HepG2 (cell line): Measurements from ENCODE around the gene NFKB1. TPM values are rescaled to one million over a fixed set of nuclear protein-coding genes. Genes with fewer than 3 reads are reported as not detected.

ENCODE experiments used
- ATAC-seq: fragments of 200-7000 bp; cut with Tn5 transposase; 3 replicates; pipeline ENCODE4 v1.9.1; 2020; ENCODE audit warnings: mild to moderate bottlenecking, moderate library complexity
- BruUV-seq: library from RNA; stranded (reverse); fragments of 400-500 nt; replicated peaks from 2 replicates; lab custom pipeline; 2021; lab: Mats Ljungman, UMichigan
- CTCF ChIA-PET: fragments of 300-600 bp; formaldehyde crosslinking; extraction: SDS; loops from one replicate; lab custom pipeline; 2021; ENCODE audit warnings: low total read pairs, inconsistent platforms, low intra/inter-chr PET ratio; lab: Yijun Ruan, JAX
- POLR2A ChIA-PET: fragments of 350-600 bp; sonication (Branson Sonifier 250); formaldehyde crosslinking; loops from one replicate; lab custom pipeline; 2020; ENCODE audit warnings: antibody characterized with exemption, inconsistent platforms; lab: Yijun Ruan, JAX
- DNase-seq: peaks from one replicate; pipeline ENCODE4 v3.0.0-alpha.2; 2015; ENCODE audit warnings: low spot score
- FAIRE-seq: peaks from 3 replicates; lab custom pipeline; 2011; peaks lifted over from hg19 to GRCh38; lab: Jason Lieb, UNC
- H2AFZ ChIP-seq: one replicate; pipeline ENCODE4 v1.6.1; 2011; ENCODE audit warnings: low read length, inconsistent platforms
- H3K27ac ChIP-seq: fragments of 300-600 bp; 3 replicates; pipeline ENCODE4 v1.8.0; 2011; ENCODE audit warnings: mixed run types, mild to moderate bottlenecking, mixed read lengths, low read length, inconsistent platforms; ENCODE audit not compliant: insufficient read depth; ENCODE audit errors: extremely low read length
- H3K27me3 ChIP-seq, 2 experiments: fragments of 200-600 bp in 1 of 2; 2 replicates in 1 of 2; 3 replicates in 1 of 2; pipeline versions ENCODE4 v1.6.0 to v1.8.0; 2011; ENCODE audit warnings: low read length in 2 of 2, mild to moderate bottlenecking in 2 of 2, moderate library complexity in 2 of 2, inconsistent platforms in 1 of 2; ENCODE audit not compliant: insufficient read depth in 2 of 2, control insufficient read depth in 1 of 2
- H3K36me3 ChIP-seq, 2 experiments: fragments of 200-600 bp in 1 of 2; replicated peaks in 1 of 2; 2 replicates in 1 of 2; 3 replicates in 1 of 2; pipeline versions ENCODE4 v1.5.1 to v1.8.0; 2011; ENCODE audit warnings: low read length in 2 of 2, inconsistent platforms in 1 of 2; ENCODE audit not compliant: insufficient read depth in 2 of 2, control insufficient read depth in 1 of 2
- H3K4me1 ChIP-seq: 2 replicates; pipeline ENCODE4 v1.5.1; 2012; ENCODE audit warnings: low read length, inconsistent platforms; ENCODE audit not compliant: insufficient read depth
- H3K4me2 ChIP-seq: 2 replicates; pipeline ENCODE4 v1.6.0; 2011; ENCODE audit warnings: low read depth, low read length, inconsistent platforms
- H3K4me3 ChIP-seq, 3 experiments: fragments of 200-600 bp in 1 of 3; sonication (generic), shearing (Covaris generic) in 1 of 3; replicated peaks in 1 of 3; 2 replicates each; pipeline ENCODE4 v1.5.1; 2011 to 2016; ENCODE audit warnings: low read length in 3 of 3, inconsistent platforms in 2 of 3, low read depth in 2 of 3, mild to moderate bottlenecking in 2 of 3, control low read depth in 1 of 3, mixed read lengths in 1 of 3; ENCODE audit not compliant: insufficient read depth in 1 of 3
- H3K79me2 ChIP-seq: one replicate; pipeline ENCODE4 v1.6.1; 2011; ENCODE audit warnings: low read length, inconsistent platforms; ENCODE audit not compliant: insufficient read depth
- H3K9ac ChIP-seq: 2 replicates; pipeline ENCODE4 v1.6.0; 2011; ENCODE audit warnings: mild to moderate bottlenecking, low read depth, low read length, inconsistent platforms; ENCODE audit not compliant: insufficient read depth
- H3K9me3 ChIP-seq: 2 replicates; pipeline ENCODE4 v1.5.1; 2012; ENCODE audit warnings: mild to moderate bottlenecking, low read length
- H4K20me1 ChIP-seq: 2 replicates; pipeline ENCODE4 v1.6.0; 2011; ENCODE audit warnings: inconsistent platforms, mild to moderate bottlenecking, low read length, moderate library complexity; ENCODE audit not compliant: insufficient read depth
- HOXA5 ChIP-seq: sonication (generic); formaldehyde crosslinking; IDR thresholded peaks from 2 replicates; pipeline ENCODE4 v1.4.0; 2020; ENCODE audit warnings: missing genetic modification reagents
- KAT2B ChIP-seq: fragments of 150-350 bp; IDR thresholded peaks from 2 replicates; pipeline ENCODE4 v1.6.1; 2014; ENCODE audit warnings: low read depth, low read length, borderline replicate concordance
- MZF1 ChIP-seq: sonication (generic); formaldehyde crosslinking; IDR thresholded peaks from 2 replicates; pipeline ENCODE4 v1.8.1; 2023; ENCODE audit warnings: mild to moderate bottlenecking, missing genetic modification reagents, borderline replicate concordance
- TAF15 ChIP-seq: fragments of 200-400 bp; formaldehyde crosslinking; IDR thresholded peaks from one replicate; pipeline ENCODE4 v1.6.1; 2018; ENCODE audit warnings: mild to moderate bottlenecking, low read depth, low read length; ENCODE audit not compliant: poor library complexity, severe bottlenecking
- TSC22D2 ChIP-seq: sonication (generic); formaldehyde crosslinking; IDR thresholded peaks from 2 replicates; pipeline ENCODE4 v1.5.1; 2020; ENCODE audit warnings: missing genetic modification reagents, mild to moderate bottlenecking, borderline replicate concordance
- YY1 ChIP-seq: IDR thresholded peaks from 2 replicates; pipeline ENCODE4 v1.6.1; 2011; ENCODE audit warnings: low read length, low read depth, moderate library complexity, mild to moderate bottlenecking; ENCODE audit not compliant: insufficient read depth, insufficient replicate concordance
- ZNF501 ChIP-seq: sonication (generic); formaldehyde crosslinking; IDR thresholded peaks from 2 replicates; pipeline ENCODE4 v1.5.1; 2020; ENCODE audit warnings: mild to moderate bottlenecking, moderate library complexity, missing genetic modification reagents
- ZSCAN9 ChIP-seq: IDR thresholded peaks from 2 replicates; pipeline ENCODE4 v1.6.1; 2016; ENCODE audit warnings: borderline replicate concordance
- WGBS: methylation state at CpG from one replicate; pipeline ENCODE4 v1.1.6; 2017; ENCODE audit warnings: low lambda C conversion rate; 5-methylcytosine and 5-hydroxymethylcytosine counted together
- in situ Hi-C: cut with HindIII; loops from 2 replicates; pipeline ENCODE4 v1.10.0; 2017; ENCODE audit warnings: low pct_unique_long_range_greater_than_20kb; ENCODE audit not compliant: extremely low pct_ligation_motif_present
- intact Hi-C: fragments of 100-400 bp; cut with micrococcal nuclease; formaldehyde crosslinking; loops from one replicate; pipeline ENCODE4 v1.10.0; 2022; ENCODE audit not compliant: unreplicated experiment
- polyA plus RNA-seq, 8 experiments: library from polyadenylated mRNA; depleted of rRNA in 3 of 8; stranded (reverse) in 7 of 8; unstranded in 1 of 8; fragments of >200 nt; fragmentation: Illumina TruSeq in 4 of 8; extraction: Trizol in 4 of 8; gene quantifications; 2 replicates each; pipeline versions ENCODE4 v1.2.1 to v1.2.3, GENCODE V29; 2011 to 2016; ENCODE audit warnings: low read depth in 4 of 8, missing spikeins in 1 of 8, mixed read lengths in 1 of 8; ENCODE audit not compliant: insufficient read depth in 1 of 8
- total RNA-seq, 5 experiments: library from RNA; depleted of rRNA; stranded (reverse); fragments of >200 nt; fragmentation: Illumina TruSeq; extraction: Trizol; gene quantifications; 2 replicates each; pipeline ENCODE4 v1.2.3, GENCODE V29; 2016; ENCODE audit warnings: low read depth in 1 of 5
- TF ChIP-seq, protein P1 (sequence below): sonication (generic); formaldehyde crosslinking; IDR thresholded peaks from 2 replicates; pipeline ENCODE4 v1.5.0; 2020; ENCODE audit warnings: mild to moderate bottlenecking, missing genetic modification reagents, borderline replicate concordance

Gene NFKB1
- total and polyA plus RNA-seq, 2 of the 13 experiments (the other 11 are each of a cell fraction or from before 2014, with no cell fraction given): 15.4 to 31.6 TPM

DNA sequence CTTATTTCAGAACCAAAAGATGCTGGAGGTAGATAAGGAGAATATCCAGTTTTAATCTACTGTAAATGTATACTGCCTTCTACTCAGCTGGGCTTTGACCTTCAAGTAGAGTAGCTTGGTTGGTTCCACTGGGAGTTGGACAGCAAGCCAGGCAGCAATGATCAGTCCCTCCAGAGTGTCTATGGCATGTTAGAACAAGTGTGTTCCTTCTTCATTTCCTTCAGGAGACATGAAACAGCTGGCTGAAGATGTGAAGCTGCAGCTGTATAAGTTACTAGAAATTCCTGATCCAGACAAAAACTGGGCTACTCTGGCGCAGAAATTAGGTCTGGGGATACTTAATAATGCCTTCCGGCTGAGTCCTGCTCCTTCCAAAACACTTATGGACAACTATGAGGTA, 111.1 kb downstream of the NFKB1 start:
- intact Hi-C loops: no loop called here
- POLR2A ChIA-PET: interaction anchor here (0.7 kb wide), 1 partner anchor 9 kb away, joined by 3 read pairs; no protein-coding TSS in a partner anchor
- no peak overlapping the region for H3K27ac ChIP-seq
- no peaks in the 10 kb centered on the region for H3K79me2 ChIP-seq
- peaks cover 26 to 74% of the 10 kb centered on the region in 2 experiments for H3K36me3 ChIP-seq
- no peak for ATAC-seq
- TF ChIP-seq ZSCAN9 (CRISPR knock-in tag): no peak
- TF ChIP-seq HOXA5 (CRISPR knock-in tag): no peak
- TF ChIP-seq MZF1: no peak
- no peak for TF ChIP-seq KAT2B
- TF ChIP-seq, protein P1, sequence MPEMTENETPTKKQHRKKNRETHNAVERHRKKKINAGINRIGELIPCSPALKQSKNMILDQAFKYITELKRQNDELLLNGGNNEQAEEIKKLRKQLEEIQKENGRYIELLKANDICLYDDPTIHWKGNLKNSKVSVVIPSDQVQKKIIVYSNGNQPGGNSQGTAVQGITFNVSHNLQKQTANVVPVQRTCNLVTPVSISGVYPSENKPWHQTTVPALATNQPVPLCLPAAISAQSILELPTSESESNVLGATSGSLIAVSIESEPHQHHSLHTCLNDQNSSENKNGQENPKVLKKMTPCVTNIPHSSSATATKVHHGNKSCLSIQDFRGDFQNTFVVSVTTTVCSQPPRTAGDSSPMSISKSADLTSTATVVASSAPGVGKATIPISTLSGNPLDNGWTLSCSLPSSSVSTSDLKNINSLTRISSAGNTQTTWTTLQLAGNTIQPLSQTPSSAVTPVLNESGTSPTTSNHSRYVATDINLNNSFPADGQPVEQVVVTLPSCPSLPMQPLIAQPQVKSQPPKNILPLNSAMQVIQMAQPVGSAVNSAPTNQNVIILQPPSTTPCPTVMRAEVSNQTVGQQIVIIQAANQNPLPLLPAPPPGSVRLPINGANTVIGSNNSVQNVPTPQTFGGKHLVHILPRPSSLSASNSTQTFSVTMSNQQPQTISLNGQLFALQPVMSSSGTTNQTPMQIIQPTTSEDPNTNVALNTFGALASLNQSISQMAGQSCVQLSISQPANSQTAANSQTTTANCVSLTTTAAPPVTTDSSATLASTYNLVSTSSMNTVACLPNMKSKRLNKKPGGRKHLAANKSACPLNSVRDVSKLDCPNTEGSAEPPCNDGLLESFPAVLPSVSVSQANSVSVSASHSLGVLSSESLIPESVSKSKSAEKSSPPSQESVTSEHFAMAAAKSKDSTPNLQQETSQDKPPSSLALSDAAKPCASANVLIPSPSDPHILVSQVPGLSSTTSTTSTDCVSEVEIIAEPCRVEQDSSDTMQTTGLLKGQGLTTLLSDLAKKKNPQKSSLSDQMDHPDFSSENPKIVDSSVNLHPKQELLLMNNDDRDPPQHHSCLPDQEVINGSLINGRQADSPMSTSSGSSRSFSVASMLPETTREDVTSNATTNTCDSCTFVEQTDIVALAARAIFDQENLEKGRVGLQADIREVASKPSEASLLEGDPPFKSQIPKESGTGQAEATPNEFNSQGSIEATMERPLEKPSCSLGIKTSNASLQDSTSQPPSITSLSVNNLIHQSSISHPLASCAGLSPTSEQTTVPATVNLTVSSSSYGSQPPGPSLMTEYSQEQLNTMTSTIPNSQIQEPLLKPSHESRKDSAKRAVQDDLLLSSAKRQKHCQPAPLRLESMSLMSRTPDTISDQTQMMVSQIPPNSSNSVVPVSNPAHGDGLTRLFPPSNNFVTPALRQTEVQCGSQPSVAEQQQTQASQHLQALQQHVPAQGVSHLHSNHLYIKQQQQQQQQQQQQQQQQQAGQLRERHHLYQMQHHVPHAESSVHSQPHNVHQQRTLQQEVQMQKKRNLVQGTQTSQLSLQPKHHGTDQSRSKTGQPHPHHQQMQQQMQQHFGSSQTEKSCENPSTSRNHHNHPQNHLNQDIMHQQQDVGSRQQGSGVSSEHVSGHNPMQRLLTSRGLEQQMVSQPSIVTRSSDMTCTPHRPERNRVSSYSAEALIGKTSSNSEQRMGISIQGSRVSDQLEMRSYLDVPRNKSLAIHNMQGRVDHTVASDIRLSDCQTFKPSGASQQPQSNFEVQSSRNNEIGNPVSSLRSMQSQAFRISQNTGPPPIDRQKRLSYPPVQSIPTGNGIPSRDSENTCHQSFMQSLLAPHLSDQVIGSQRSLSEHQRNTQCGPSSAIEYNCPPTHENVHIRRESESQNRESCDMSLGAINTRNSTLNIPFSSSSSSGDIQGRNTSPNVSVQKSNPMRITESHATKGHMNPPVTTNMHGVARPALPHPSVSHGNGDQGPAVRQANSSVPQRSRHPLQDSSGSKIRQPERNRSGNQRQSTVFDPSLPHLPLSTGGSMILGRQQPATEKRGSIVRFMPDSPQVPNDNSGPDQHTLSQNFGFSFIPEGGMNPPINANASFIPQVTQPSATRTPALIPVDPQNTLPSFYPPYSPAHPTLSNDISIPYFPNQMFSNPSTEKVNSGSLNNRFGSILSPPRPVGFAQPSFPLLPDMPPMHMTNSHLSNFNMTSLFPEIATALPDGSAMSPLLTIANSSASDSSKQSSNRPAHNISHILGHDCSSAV (CRISPR knock-in tag): no peak
- no peak for TF ChIP-seq YY1
- no peak for TF ChIP-seq TAF15
- TF ChIP-seq TSC22D2 (CRISPR knock-in tag): no peak
- TF ChIP-seq ZNF501 (CRISPR knock-in tag): no peak
- TF ChIP-seq, all 625 proteins: peak for 0
- CTCF ChIA-PET: no interaction called here
- in situ Hi-C loops: loop anchor here (10.0 kb wide), 1 partner anchor 167 kb away; no protein-coding TSS in a partner anchor
- Histone ChIP-seq H4K20me1 (no peaks in the 10 kb centered on the region), H3K9ac (no peak overlapping the region), H3K4me2 (no peak overlapping the region), H3K27me3 (no peaks in the 10 kb centered on the region), H2AFZ (no peak overlapping the region), H3K4me1 (no peaks in the 10 kb centered on the region), H3K9me3 (no peaks in the 10 kb centered on the region), H3K4me3 (no peak overlapping the region)
- DNase-seq: no peak
- no TSS peak for BruUV-seq
- FAIRE-seq: no peak
- WGBS: 100% methylated on average over 2 of the region's 2 CpGs
